Astrocyte of the spinal cord (primary cell): ENCODE results near the gene CACNA1H.

ENCODE experiments used
- DNase-seq: peaks from one replicate; pipeline ENCODE4 v3.0.0; 2011; ENCODE audit warnings: low read depth, low spot score
- H3K4me3 ChIP-seq: 2 replicates; pipeline ENCODE4 v1.5.1; 2011; ENCODE audit warnings: low read depth, mild to moderate bottlenecking, low read length, moderate library complexity
- in situ Hi-C: cut with HindIII; loops from 2 replicates; pipeline ENCODE4 v1.10.0; 2017; ENCODE audit warnings: low sequenced_read_pairs
- TF ChIP-seq, protein P1 (sequence below): IDR thresholded peaks from 2 replicates; pipeline ENCODE4 v1.5.1; 2012; ENCODE audit warnings: low read depth, mild to moderate bottlenecking, low read length, inconsistent platforms

CACNA1H gene

DNA sequence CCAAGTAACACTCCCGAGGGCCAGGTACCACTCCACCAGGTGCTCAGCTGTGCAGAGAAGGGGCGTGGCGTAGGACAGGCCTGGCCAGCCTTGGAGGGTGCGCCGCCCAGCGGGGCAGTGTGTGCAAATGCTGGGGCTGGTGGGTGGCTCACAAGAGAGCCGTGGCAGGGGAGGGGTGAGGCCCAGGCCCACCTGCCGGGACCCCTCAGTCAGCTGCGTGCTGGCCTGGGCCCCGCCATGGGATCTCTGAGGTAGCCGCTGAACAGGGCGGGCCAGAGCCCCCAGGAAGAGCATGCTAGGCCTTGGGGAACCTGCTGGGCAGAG is 63.4 kb downstream of the CACNA1H start:
- TF ChIP-seq, protein P1, sequence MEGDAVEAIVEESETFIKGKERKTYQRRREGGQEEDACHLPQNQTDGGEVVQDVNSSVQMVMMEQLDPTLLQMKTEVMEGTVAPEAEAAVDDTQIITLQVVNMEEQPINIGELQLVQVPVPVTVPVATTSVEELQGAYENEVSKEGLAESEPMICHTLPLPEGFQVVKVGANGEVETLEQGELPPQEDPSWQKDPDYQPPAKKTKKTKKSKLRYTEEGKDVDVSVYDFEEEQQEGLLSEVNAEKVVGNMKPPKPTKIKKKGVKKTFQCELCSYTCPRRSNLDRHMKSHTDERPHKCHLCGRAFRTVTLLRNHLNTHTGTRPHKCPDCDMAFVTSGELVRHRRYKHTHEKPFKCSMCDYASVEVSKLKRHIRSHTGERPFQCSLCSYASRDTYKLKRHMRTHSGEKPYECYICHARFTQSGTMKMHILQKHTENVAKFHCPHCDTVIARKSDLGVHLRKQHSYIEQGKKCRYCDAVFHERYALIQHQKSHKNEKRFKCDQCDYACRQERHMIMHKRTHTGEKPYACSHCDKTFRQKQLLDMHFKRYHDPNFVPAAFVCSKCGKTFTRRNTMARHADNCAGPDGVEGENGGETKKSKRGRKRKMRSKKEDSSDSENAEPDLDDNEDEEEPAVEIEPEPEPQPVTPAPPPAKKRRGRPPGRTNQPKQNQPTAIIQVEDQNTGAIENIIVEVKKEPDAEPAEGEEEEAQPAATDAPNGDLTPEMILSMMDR: no peak
- no peak overlapping the region for H3K4me3 ChIP-seq
- DNase-seq: no peak
- in situ Hi-C loops: no loop called here

- DNase-seq: no peak
- H3K4me3 ChIP-seq: no peak overlapping the region
- TF ChIP-seq, protein P1: no peak
- in situ Hi-C loops: no loop called here
Observed at GRCh38 chr16:1216681-1217400, 63.9 kb downstream of the CACNA1H start.

DNA sequence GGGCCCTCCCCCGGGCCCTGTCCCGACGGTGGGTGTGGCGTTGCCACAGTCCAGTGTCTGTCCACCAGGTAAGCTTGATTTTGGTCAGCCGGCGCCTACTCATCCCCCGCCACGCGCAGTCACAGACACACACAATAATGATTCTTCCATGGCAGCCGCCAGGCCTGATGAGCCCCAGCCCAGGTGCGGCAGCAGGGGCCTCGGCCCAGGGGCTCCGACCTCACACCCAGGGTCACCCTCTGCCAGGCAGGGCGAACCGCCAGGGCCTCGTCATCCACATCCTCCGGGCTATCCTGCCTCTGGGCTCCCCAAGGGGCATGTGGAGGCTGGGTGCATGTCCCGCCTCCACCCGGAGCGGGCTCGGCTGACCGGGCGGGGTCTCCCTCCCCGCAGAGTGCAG is 64.6 kb downstream of the CACNA1H start:
- in situ Hi-C loops: no loop called here
- TF ChIP-seq, protein P1: no peak
- no peak for DNase-seq
- H3K4me3 ChIP-seq: no peak overlapping the region

DNA sequence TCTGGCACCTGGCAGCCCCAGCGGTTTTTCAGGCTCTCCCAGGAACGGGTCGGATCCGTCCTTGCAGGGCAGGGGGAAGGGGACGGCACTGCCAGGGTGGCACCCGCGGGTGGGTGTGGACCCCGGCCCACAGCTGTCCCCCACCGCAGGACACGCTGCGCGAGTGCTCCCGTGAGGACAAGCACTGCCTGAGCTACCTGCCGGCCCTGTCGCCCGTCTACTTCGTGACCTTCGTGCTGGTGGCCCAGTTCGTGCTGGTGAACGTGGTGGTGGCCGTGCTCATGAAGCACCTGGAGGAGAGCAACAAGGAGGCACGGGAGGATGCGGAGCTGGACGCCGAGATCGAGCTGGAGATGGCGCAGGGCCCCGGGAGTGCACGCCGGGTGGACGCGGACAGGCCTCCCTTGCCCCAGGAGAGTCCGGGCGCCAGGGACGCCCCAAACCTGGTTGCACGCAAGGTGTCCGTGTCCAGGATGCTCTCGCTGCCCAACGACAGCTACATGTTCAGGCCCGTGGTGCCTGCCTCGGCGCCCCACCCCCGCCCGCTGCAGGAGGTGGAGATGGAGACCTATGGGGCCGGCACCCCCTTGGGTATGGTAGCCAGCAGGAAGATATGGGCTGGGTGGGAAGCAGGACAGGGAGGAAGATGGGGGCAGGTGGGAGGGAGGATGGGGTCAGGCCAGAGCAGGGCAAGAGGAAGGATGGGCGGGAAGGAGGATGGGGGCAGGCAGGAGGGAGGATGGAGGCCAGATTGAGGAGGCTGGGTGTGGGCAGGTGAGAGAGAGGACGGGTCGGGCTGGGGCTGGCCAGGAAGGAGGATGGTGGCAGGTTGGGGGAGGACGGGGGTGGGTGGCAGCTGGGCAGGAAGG is 65.4 kb downstream of the CACNA1H start:
- DNase-seq: no peak
- no peak overlapping the region for H3K4me3 ChIP-seq
- TF ChIP-seq, protein P1: no peak
- in situ Hi-C loops: no loop called here

DNA sequence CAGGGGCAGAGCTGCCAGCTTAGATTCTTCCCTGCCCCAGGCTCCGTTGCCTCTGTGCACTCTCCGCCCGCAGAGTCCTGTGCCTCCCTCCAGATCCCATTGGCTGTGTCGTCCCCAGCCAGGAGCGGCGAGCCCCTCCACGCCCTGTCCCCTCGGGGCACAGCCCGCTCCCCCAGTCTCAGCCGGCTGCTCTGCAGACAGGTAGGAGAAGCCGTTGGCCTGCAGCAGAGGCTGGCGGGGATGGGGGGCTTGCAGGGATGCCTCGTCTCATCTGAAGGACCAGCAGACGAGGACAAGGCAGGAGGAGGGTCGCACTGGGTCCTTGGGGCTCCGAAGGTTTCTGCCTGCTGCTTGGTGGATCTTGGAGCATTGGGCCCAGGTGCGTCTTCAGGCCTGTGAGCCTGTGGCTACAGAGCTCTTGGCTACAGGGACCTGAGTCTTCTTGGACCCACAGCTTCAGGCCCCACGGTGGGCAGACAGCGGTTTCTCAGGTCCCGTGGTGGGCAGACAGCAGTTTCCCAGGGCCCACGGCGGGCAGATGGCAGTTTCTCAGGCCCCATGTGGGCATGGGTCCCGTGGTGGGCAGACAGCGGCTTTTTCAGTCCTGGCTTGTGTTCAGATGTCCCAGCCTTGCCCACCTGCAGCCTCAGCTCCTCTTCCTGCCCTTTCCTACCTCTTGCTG is 66.2 kb downstream of the CACNA1H start:
- no peak overlapping the region for H3K4me3 ChIP-seq
- TF ChIP-seq, protein P1: no peak
- in situ Hi-C loops: no loop called here
- DNase-seq: no peak

GRCh38 chr16:1220098-1220728 is 67.3 kb downstream of the CACNA1H start:
- DNase-seq: no peak
- TF ChIP-seq, protein P1: no peak
- in situ Hi-C loops: no loop called here
- no peak overlapping the region for H3K4me3 ChIP-seq
